NT2/D1 (cell line): Measurements from ENCODE around the gene CAB39.

ENCODE experiments used
- DNase-seq: peaks from one replicate; pipeline ENCODE4 v3.0.0-alpha.2; 2011; ENCODE audit warnings: low read depth, low spot score
- H3K27me3 ChIP-seq: 2 replicates; pipeline ENCODE4 v1.6.0; 2011; ENCODE audit warnings: mild to moderate bottlenecking; ENCODE audit not compliant: insufficient read length, insufficient read depth
- H3K36me3 ChIP-seq: 2 replicates; pipeline ENCODE4 v1.6.1; 2011; ENCODE audit warnings: mild to moderate bottlenecking, low read length, mixed read lengths; ENCODE audit not compliant: insufficient read depth, insufficient read length
- H3K4me1 ChIP-seq: 2 replicates; pipeline ENCODE4 v1.5.1; 2011; ENCODE audit not compliant: insufficient read depth, insufficient read length
- H3K4me3 ChIP-seq: 2 replicates; pipeline ENCODE4 v1.5.1; 2011; ENCODE audit warnings: low read depth; ENCODE audit not compliant: insufficient read length
- H3K9ac ChIP-seq: 2 replicates; pipeline ENCODE4 v1.6.0; 2011; ENCODE audit warnings: low read depth; ENCODE audit not compliant: insufficient read length
- H3K9me3 ChIP-seq: 2 replicates; pipeline ENCODE4 v1.5.1; 2011; ENCODE audit warnings: mild to moderate bottlenecking, low read length; ENCODE audit not compliant: insufficient read depth
- SUZ12 ChIP-seq: IDR thresholded peaks from 2 replicates; pipeline ENCODE4 v1.6.1; 2011; ENCODE audit not compliant: insufficient read length, insufficient read depth; ENCODE audit errors: extremely low read depth
- YY1 ChIP-seq: IDR thresholded peaks from 2 replicates; pipeline ENCODE4 v1.6.1; 2011; ENCODE audit not compliant: insufficient read length, insufficient read depth
- ZNF274 ChIP-seq: IDR thresholded peaks from 2 replicates; pipeline ENCODE4 v1.6.1; 2011; ENCODE audit warnings: mild to moderate bottlenecking, low read depth, low read length

Gene CAB39

DNA sequence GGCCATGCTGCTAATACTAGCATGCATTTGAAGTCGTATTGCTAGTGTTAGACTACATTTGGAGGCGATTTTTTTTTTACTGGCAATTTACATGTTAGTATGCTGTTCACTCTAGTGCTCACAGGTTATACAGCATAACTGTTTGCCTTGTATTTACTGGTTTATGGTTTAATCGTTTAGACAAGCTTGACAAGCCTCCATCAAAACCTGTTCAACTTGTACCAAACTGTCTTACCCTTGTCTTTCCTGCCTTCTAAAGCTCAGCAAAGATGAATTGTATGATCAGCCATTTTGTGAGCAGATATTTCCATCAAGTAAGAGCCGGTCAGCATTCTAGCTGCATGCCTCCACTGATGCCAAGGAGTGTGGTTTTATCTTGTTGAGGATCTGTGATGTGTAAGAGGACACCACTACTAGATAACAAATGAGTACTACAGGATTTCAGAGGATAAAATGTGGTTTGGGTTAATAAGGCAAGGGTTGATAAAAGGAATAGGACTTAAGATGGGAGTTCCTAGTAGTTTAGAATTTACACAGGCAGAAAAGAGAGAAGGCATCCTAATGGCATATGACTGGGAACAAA lies 83.7 kb downstream of the CAB39 start:
- H3K27me3 ChIP-seq: no peaks in the 10 kb centered on the region
- no peaks in the 10 kb centered on the region for H3K4me1 ChIP-seq
- no peak overlapping the region for H3K9ac ChIP-seq
- H3K9me3 ChIP-seq: peaks cover 7% of the 10 kb centered on the region; the same call in 1 of the 2 replicates
- TF ChIP-seq ZNF274 (no peak), SUZ12 (no peak), YY1 (no peak)
- H3K4me3 ChIP-seq: no peak overlapping the region
- H3K36me3 ChIP-seq: peaks cover 52% of the 10 kb centered on the region
- no peak for DNase-seq

DNA sequence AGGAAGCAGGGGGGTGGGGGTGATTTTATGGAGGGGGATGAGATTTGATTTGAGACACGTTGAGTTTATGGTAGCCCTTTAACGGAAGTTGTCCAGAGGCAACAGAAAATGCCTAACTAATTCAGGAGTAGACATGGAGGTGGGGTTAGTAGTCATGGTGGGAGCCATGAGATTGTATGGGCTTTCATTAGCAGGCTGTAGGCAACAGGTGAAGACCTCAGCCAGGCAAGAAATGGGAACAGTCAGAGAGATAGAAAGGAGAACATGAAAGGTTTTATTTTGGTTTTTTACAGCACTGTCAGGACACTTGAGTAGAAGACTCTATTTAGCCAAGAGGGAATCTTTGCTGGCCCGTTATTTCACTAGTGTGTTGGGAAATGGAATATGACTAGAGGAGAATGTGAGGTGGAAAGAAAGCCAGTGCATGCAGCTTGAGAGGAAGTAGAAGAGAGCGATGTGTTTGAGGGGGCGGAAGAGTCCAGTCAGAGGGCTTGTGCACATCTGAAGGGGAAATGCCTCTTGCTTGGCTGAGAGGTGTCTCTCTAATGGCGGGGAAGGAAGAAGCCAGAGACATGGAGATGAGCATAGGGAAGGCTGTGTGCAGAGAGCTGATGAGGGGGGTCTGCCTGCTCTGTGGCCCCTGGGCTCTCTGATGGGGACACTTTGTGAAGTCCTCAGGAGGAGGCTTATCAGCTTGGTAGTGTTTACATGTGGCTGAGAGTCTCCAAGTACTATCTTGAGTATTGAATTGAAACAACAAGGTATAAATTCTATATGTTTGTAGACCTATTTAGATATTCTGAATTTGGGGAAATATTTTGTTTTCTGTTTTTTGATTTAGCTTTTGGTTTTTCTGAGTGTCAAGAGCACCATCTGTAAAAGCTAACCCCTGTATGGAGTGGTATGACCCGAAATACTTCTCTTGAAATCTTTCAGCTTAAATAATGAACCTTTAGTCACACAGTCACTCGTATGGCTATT lies 85.2 kb downstream of the CAB39 start:
- peaks cover 47% of the 10 kb centered on the region for H3K36me3 ChIP-seq
- no peak for DNase-seq

DNA sequence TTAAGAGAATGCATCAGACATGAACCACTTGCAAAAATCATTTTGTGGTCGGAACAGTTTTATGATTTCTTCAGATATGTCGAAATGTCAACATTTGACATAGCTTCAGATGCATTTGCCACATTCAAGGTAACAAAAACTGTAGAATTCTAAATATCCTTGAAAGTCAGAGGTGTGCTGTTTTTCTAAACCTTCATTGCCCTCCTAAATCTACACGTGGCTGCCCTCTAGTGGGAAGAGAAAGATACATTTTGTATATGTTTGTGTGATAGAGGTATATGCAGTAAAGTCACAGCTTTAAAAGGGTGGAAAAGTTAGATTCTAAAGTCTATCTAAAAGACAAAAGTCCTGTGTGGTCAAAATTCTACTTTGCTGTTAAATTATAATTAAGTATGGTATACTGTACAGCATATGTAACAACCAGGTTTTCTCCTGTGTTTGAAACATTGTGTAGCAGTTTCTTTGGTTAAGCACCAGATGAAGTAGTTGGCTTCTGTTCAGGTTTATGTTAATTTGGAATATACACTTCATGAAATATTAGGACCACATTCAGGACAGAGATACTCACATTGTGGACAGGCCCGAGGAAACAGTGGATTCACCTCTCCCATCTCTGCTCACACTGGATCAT lies 86.2 kb downstream of the CAB39 start:
- Histone ChIP-seq H3K9me3 (0 out of 2 replicates have a peak, but pooled peaks cover 2% of the 10 kb centered on the region), H3K9ac (no peak overlapping the region), H3K27me3 (no peaks in the 10 kb centered on the region), H3K36me3 (peaks cover 36% of the 10 kb centered on the region), H3K4me1 (no peaks in the 10 kb centered on the region), H3K4me3 (no peak overlapping the region)
- DNase-seq: peak; percentile 23
- TF ChIP-seq SUZ12 (no peak), YY1 (no peak), ZNF274 (no peak)

More for the DNA sequence above, 85.2 kb downstream of the CAB39 start:
- Histone ChIP-seq H3K9ac (no peak overlapping the region), H3K9me3 (0 out of 2 replicates have a peak, but pooled peaks cover 7% of the 10 kb centered on the region), H3K4me3 (no peak overlapping the region), H3K4me1 (no peaks in the 10 kb centered on the region), H3K27me3 (no peaks in the 10 kb centered on the region)
- no peak for TF ChIP-seq SUZ12
- TF ChIP-seq ZNF274: no peak
- TF ChIP-seq YY1: no peak

DNA sequence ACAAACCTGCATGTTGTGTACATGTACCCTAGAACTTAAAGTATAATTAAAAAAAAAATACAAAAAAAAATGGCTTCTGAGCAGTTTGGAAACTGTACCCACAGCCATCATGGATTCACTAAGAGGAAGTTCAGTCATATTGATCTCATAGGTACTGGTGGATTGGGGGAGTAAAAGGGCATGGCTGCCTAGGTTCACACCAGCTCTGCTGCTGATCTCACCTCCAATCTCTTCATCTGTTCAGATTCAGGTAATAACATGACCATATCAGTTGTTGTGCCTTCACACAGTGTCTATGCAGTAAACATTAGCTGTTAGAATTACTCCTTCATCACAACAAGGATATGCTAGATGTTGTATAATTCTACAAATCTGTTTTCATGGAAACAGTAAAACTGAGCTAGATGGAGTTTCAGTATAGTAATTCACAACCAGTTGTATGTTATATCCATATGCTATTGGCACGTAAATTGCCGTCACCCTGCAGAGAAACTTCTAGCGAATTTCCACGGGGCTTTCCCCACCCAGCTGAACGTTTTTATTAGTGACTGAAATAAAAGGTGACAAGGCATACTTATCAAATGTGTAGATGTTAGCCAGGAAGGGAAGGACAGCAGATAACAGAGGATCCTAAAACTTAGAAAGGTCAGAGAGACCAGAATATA lies 92.8 kb downstream of the CAB39 start:
- Histone ChIP-seq H3K4me1 (no peaks in the 10 kb centered on the region), H3K27me3 (no peaks in the 10 kb centered on the region), H3K4me3 (no peak overlapping the region), H3K9ac (no peak overlapping the region), H3K36me3 (peaks cover 26% of the 10 kb centered on the region), H3K9me3 (no peaks in the 10 kb centered on the region)
- TF ChIP-seq SUZ12 (no peak), YY1 (no peak), ZNF274 (no peak)
- no peak for DNase-seq

DNA sequence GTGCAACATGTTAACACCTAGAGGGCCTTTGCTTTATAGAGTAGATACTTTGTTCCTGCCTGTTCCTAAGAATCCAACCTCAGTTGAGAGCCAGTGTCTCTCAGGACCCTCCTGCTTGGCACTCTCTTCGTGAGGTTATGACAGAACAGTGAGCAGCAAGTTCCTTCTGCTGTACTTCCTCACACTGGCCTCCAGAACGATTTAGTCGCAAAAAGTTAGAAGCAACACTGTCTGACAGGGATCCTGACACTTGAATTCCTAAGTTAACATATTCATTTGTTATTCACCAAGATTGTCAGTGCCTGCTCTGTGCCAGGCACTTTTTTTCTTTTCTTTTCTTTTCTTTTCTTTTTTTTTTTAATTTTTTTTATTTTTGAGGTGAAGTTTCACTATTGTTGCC lies 95.1 kb downstream of the CAB39 start:
- no peak for DNase-seq
- no peak overlapping the region for H3K9ac ChIP-seq
- H3K9me3 ChIP-seq: no peaks in the 10 kb centered on the region
- TF ChIP-seq SUZ12 (no peak), ZNF274 (no peak), YY1 (no peak)
- no peaks in the 10 kb centered on the region for H3K27me3 ChIP-seq
- H3K36me3 ChIP-seq: peaks cover 30% of the 10 kb centered on the region
- H3K4me3 ChIP-seq: no peak overlapping the region
- no peaks in the 10 kb centered on the region for H3K4me1 ChIP-seq

DNA sequence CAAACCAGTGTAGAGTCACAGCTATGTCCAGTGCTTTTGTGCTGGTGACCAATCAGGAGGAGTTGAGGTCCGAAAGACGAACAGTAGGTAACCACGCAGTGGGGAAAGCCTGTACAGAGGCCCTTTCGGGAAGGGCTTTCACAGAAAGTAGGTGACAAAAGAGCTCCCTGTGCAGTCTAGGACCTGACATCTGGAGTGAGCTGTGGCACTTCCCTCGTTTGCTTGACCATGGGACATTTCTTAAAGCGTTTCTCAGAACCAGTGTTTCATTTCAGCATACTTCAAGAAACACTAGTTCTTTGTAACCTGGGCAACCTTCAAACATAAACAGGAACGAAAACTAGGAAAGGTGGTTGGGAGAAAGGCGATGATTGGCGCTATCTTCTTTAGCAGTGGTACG lies 96.4 kb downstream of the CAB39 start:
- Histone ChIP-seq H3K9ac (no peak overlapping the region), H3K4me1 (no peaks in the 10 kb centered on the region), H3K9me3 (no peaks in the 10 kb centered on the region), H3K36me3 (peaks cover 41% of the 10 kb centered on the region), H3K27me3 (no peaks in the 10 kb centered on the region), H3K4me3 (no peak overlapping the region)
- TF ChIP-seq YY1 (no peak), ZNF274 (no peak), SUZ12 (no peak)
- no peak for DNase-seq
